Progenitor cell of endocrine pancreas (in vitro differentiated cells): ENCODE data around the gene CEP72. TPM values are rescaled to one million over a fixed set of nuclear protein-coding genes. Genes with fewer than 3 reads are reported as not detected.

Source experiments
- DNase-seq: peaks from one replicate; pipeline ENCODE4 v3.0.0; 2021; ENCODE audit warnings: low spot score; ENCODE audit not compliant: unreplicated experiment
- H3K27ac Mint-ChIP-seq: 2 replicates; pipeline ENCODE4 v1.8.0; 2021; ENCODE audit warnings: mild to moderate bottlenecking, moderate library complexity, mixed read lengths
- H3K27me3 Mint-ChIP-seq: 2 replicates; pipeline ENCODE4 v1.8.0; 2021; ENCODE audit warnings: mixed read lengths
- H3K36me3 Mint-ChIP-seq: 2 replicates; pipeline ENCODE4 v1.8.0; 2022; ENCODE audit warnings: mixed read lengths; ENCODE audit not compliant: insufficient read depth
- H3K4me1 Mint-ChIP-seq: 2 replicates; pipeline ENCODE4 v1.8.0; 2021; ENCODE audit warnings: low read depth, mixed read lengths
- H3K4me3 Mint-ChIP-seq: 2 replicates; pipeline ENCODE4 v1.8.0; 2021; ENCODE audit warnings: low read depth, mild to moderate bottlenecking, moderate library complexity, mixed read lengths
- H3K9me3 Mint-ChIP-seq: 2 replicates; pipeline ENCODE4 v1.8.0; 2021; ENCODE audit warnings: low read depth, mixed read lengths
- total RNA-seq: library from RNA; stranded (reverse); gene quantifications from 2 replicates; pipeline ENCODE4 v1.2.1, GENCODE V29; 2021
- TF ChIP-seq, protein P1 (sequence below): fragments of 200-600 bp; sonication (generic); IDR thresholded peaks from one replicate; pipeline ENCODE4 v1.5.0; 2021; ENCODE audit warnings: antibody characterized with exemption, mild to moderate bottlenecking; ENCODE audit not compliant: unreplicated experiment

The CEP72 gene
- total RNA-seq, 1 donor from 2014 or later: 24.8 TPM

- Mint-ChIP-seq H3K27me3 (no peaks in the 10 kb centered on the region), H3K4me3 (no peak overlapping the region), H3K36me3 (peaks cover 44% of the 10 kb centered on the region), H3K27ac (no peak overlapping the region), H3K9me3 (no peaks in the 10 kb centered on the region), H3K4me1 (no peaks in the 10 kb centered on the region)
- DNase-seq: no peak
- TF ChIP-seq, protein P1, sequence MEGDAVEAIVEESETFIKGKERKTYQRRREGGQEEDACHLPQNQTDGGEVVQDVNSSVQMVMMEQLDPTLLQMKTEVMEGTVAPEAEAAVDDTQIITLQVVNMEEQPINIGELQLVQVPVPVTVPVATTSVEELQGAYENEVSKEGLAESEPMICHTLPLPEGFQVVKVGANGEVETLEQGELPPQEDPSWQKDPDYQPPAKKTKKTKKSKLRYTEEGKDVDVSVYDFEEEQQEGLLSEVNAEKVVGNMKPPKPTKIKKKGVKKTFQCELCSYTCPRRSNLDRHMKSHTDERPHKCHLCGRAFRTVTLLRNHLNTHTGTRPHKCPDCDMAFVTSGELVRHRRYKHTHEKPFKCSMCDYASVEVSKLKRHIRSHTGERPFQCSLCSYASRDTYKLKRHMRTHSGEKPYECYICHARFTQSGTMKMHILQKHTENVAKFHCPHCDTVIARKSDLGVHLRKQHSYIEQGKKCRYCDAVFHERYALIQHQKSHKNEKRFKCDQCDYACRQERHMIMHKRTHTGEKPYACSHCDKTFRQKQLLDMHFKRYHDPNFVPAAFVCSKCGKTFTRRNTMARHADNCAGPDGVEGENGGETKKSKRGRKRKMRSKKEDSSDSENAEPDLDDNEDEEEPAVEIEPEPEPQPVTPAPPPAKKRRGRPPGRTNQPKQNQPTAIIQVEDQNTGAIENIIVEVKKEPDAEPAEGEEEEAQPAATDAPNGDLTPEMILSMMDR: no peak
These were observed 48.4 kb downstream of the CEP72 start for GRCh38 chr5:660491-661030.

DNA sequence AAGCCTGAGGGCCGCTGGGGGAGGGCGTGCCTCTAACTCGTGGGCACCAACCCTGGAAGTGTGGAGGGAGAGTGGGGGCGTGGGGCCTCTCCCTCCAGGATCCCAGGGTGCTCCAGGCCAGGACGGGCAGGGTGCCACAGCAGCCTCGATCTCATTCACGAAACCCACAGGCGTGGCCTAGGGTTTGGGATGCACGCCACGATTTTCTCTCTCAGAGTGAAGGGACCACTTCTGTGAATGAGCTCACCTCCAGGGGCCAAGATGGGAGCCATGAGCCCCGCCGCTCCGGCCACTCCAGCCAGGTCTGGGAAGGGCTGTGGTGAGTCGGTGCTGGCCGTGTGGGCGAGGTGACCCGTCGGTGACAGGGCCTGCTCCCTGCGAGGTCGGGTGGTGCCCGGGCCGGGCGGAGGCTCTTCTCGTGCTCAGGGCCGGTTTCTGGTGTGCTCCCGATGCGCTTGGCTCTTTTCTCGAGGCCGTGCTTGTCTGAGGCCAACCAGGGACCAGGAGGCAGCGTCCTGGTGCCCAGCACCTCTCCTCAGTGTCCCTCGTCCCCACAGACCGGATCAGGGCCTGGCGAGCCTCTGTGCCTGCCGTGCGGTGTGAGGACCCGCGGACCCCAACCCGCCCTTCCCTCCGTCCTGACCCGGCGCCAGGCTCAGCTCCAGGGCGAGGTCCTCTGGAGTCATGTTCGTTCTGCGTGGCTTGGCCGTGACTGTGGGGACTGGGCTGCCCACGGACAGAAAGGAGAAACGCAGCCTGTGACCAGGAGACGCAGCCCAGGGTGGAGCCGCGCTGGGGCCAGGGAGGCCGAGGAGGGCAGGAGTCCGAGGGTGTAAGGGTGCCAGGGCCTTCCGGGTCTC lies 50.0 kb downstream of the CEP72 start:
- TF ChIP-seq, protein P1: no peak
- H3K36me3 Mint-ChIP-seq: peaks cover 40% of the 10 kb centered on the region
- no peak overlapping the region for H3K4me3 Mint-ChIP-seq
- no peak for DNase-seq
- no peak overlapping the region for H3K27ac Mint-ChIP-seq
- no peaks in the 10 kb centered on the region for H3K9me3 Mint-ChIP-seq
- H3K27me3 Mint-ChIP-seq: no peaks in the 10 kb centered on the region
- no peaks in the 10 kb centered on the region for H3K4me1 Mint-ChIP-seq

DNA sequence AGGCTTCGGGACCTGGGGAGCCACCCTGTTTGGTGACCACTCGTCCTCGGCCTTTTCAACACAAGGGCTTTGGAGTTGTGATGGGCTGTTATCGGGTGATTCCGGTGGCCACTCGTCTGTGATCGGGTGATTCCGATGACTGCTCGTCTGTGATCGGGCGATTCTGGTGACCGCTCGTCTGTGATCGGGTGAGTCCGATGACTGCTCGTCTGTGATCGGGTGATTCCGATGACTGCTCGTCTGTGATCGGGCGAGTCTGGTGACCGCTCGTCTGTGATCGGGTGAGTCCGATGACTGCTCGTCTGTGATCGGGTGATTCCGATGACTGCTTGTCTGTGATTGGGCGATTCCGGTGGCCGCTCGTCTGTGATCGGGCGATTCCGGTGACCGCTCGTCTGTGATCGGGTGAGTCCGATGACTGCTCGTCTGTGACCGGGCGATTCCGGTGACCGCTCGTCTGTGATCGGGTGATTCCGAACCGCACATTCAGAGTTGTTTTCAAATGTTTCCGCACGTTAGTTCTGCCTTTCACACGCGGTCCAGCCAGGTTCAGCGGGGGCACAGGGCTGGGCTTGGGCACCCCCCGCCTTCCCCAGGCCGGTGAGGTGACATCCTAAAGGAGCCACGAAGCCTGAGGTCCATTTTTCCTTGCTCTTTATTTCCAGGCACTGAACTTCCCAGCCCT lies 50.8 kb downstream of the CEP72 start:
- Mint-ChIP-seq H3K27me3 (no peaks in the 10 kb centered on the region), H3K4me1 (no peaks in the 10 kb centered on the region), H3K4me3 (no peak overlapping the region), H3K27ac (no peak overlapping the region), H3K36me3 (peaks cover 36% of the 10 kb centered on the region), H3K9me3 (no peaks in the 10 kb centered on the region)
- DNase-seq: no peak
- TF ChIP-seq, protein P1: no peak

DNA sequence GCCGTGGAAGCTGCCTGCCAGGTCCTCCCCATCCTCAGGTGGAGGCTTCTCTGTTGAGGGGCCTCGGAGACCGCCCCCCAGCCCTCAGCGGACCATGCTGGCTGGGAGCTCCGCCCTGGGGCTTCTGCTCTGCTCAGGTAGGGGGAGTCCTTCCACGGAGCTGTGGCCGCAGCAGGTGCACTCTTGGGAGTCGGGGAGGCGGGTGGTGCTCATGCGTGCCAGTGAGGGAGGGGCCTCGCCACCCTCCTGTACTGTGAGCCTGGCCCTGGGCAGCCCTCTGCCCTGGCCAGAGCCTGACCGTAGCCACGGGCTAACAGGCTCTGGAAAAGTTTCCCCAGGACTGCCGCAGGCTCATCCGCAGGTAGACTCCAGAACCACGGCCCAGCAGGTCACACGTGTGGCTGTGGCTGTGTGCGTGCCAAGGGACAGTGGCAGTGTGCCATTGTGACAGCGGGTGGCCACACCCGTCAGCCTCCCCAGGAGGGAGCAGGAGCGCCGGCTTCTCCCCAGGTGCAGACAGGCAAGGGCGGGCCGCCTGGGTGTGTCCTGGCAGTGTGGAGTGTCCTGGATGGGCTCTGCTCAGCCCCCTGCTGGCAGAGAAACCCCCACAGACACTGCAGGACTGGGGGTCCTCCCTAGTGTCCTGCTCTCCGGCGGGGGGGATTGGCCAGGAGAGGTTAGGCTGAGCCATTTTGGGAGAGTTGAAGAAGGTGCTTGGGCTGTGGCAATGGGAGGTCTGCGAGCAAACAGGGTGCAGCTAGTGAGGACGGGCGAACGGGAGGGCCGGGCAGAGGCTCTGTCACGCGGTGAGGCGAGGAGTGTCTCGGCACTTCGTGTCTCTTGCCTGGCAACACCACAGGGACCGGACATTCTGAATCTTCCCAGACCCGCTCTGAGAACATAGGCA lies 51.5 kb downstream of the CEP72 start:
- TF ChIP-seq, protein P1: no peak
- no peak for DNase-seq
- Mint-ChIP-seq H3K36me3 (peaks cover 32% of the 10 kb centered on the region), H3K4me1 (no peaks in the 10 kb centered on the region), H3K4me3 (no peak overlapping the region), H3K27me3 (no peaks in the 10 kb centered on the region), H3K27ac (peak overlapping the region; percentile 16), H3K9me3 (no peaks in the 10 kb centered on the region)
